Measurements from ENCODE around the gene SPTBN5. TPM values are rescaled to one million over a fixed set of nuclear protein-coding genes. Genes with fewer than 3 reads are reported as not detected.

The SPTBN5 gene
- total RNA-seq, 1 donor from 2014 or later, result 0.49 TPM

DNA sequence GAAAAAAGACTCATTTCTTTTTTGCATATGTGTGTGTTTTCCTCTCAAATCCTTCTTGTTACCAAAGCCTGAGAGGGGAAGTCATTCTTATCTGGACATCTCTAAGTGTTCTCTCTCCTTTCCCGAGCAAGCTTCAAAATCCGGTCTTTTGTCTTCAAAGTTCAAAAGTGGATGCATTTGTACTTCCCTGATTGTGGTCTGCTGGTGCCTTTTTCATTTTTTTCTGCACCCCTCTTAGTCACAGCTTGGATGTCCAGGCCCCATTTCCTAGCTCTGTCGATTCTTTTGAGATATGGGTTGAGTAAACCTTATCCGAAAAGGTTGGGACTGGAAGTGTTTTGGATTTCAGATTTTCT is 43.7 kb upstream of the SPTBN5 start:
- peak overlapping the region; percentile 17 for H3K27ac ChIP-seq
- intact Hi-C loops (cut with DNase I), result no loop called here

DNA sequence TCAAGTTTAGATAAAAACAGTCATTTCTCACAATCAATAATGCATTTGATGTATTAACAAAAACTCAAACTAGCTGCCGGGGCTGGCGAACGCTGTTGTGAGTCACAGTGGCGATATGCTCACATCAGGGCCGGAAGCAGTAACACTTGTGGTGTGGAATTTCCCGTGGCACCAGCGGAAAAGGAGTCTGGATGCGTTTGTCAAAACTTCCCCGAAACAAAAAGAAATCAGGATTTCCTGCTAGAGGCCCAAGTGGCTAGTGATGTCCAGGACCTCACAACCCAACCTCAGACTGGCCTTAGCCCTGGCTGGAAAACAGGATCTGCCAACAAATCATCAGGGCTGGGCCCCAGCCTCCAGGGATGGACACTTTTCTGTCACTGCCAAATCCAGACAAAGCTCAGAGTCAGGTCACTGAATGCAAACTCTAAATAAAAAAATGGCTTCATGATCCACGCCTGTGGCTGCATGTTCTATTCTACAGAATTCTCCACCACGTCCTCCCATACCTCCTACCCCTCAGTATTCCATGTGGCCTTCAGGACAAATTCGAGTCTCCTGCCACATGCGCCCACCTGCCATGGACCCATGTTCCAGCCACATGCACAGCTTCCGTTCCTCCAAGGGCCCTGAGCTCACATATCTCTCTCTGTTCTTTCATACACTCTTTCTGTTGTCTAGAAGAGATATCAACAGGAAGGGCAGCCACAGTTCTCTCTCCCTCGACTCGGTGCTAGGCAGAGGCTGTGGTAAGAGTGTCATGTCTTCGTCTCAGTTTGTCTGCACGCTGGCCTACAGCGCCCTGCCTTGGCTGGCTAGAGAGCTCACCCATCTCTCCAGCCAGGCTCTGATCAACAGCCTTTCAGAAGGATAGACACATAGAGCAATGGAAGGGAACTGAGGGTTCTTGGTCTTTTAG is 43.1 kb upstream of the SPTBN5 start:
- intact Hi-C loops (cut with DNase I), result no loop called here
- no peak for DNase-seq (ENCODE audit: extremely low spot score in 2 of 2)
- Histone ChIP-seq H3K36me3 (no peaks in the 10 kb centered on the region), H3K4me3 (no peak overlapping the region), H3K27ac (peak overlapping the region; percentile 17), H3K27me3 (no peaks in the 10 kb centered on the region), H3K9me3 (no peaks in the 10 kb centered on the region), H3K4me1 (peaks cover 66% of the 10 kb centered on the region)
- TF ChIP-seq, protein P1, sequence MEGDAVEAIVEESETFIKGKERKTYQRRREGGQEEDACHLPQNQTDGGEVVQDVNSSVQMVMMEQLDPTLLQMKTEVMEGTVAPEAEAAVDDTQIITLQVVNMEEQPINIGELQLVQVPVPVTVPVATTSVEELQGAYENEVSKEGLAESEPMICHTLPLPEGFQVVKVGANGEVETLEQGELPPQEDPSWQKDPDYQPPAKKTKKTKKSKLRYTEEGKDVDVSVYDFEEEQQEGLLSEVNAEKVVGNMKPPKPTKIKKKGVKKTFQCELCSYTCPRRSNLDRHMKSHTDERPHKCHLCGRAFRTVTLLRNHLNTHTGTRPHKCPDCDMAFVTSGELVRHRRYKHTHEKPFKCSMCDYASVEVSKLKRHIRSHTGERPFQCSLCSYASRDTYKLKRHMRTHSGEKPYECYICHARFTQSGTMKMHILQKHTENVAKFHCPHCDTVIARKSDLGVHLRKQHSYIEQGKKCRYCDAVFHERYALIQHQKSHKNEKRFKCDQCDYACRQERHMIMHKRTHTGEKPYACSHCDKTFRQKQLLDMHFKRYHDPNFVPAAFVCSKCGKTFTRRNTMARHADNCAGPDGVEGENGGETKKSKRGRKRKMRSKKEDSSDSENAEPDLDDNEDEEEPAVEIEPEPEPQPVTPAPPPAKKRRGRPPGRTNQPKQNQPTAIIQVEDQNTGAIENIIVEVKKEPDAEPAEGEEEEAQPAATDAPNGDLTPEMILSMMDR (IDR thresholded peaks at IDR 0.05), result no peak
- TF ChIP-seq POLR2A (IDR thresholded peaks at IDR 0.05) (no peak), POLR2AphosphoS5 (IDR thresholded peaks at IDR 0.05; ENCODE audit: insufficient read depth in 1 of 2, low read depth in 1 of 2) (peak; percentile 20 to 43)

More for the DNA sequence above, 43.7 kb upstream of the SPTBN5 start:
- Histone ChIP-seq H3K4me3 (no peak overlapping the region), H3K9me3 (no peaks in the 10 kb centered on the region), H3K4me1 (peaks cover 60% of the 10 kb centered on the region), H3K27me3 (no peaks in the 10 kb centered on the region), H3K36me3 (no peaks in the 10 kb centered on the region)
- DNase-seq (ENCODE audit: extremely low spot score in 2 of 2), result no peak
- TF ChIP-seq POLR2A (IDR thresholded peaks at IDR 0.05) (no peak), POLR2AphosphoS5 (IDR thresholded peaks at IDR 0.05; ENCODE audit: insufficient read depth in 1 of 2, low read depth in 1 of 2) (no peak)
- TF ChIP-seq, protein P1 (IDR thresholded peaks at IDR 0.05), result no peak

DNA sequence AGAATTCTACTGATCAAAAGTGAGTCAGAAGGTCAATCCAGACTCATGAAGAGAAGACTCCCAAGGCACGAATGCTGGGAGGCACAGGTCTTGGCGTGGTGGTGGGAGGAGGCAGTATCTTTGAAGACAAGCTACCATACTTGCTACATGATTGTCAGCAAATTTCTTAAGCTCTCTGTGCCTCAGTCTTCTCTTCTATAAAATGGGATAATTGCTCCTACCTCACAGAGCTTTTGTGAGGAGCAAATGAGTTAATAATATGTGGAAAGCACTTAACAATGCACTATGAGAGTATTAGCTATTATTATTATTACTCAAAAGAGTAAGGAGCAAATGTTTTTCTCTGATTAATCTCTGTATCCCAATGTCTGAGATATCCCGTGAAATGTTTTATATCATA is 42.3 kb upstream of the SPTBN5 start:
- intact Hi-C loops (cut with DNase I), result no loop called here
- TF ChIP-seq POLR2A (IDR thresholded peaks at IDR 0.05) (no peak), POLR2AphosphoS5 (IDR thresholded peaks at IDR 0.05; ENCODE audit: insufficient read depth in 1 of 2, low read depth in 1 of 2) (no peak)
- TF ChIP-seq, protein P1 (IDR thresholded peaks at IDR 0.05), result no peak
- no peak for DNase-seq (ENCODE audit: extremely low spot score in 2 of 2)
- no peak overlapping the region for H3K27ac ChIP-seq
- no peaks in the 10 kb centered on the region for H3K27me3 ChIP-seq
- H3K4me3 ChIP-seq, result no peak overlapping the region
- H3K36me3 ChIP-seq, result no peaks in the 10 kb centered on the region
- H3K4me1 ChIP-seq, result peaks cover 72% of the 10 kb centered on the region
- no peaks in the 10 kb centered on the region for H3K9me3 ChIP-seq

DNA sequence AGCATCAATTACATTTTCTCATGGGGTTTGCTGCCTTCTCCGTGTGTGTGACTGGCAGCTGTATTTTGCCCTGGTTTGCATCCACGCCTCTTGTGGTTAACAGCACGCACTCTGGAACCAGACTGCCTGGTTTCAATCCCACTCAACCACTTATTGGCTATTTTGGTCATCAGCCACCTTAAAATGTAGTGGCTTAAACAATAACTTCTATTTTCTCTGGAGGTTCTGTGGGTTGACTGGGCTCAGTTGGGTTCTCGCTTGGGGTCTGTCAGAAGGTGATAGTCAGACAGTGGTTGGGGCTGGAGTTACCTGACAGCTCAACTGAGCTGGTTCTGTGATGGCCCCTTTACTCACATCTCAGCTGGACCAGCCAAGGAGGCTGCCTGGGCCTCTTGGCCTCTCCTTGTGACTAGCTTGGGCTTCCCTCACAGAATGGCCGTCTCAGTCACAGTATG is 41.7 kb upstream of the SPTBN5 start:
- TF ChIP-seq POLR2AphosphoS5 (IDR thresholded peaks at IDR 0.05; ENCODE audit: insufficient read depth in 1 of 2, low read depth in 1 of 2) (no peak), POLR2A (IDR thresholded peaks at IDR 0.05) (no peak)
- no peaks in the 10 kb centered on the region for H3K9me3 ChIP-seq
- H3K4me1 ChIP-seq, result peaks cover 74% of the 10 kb centered on the region
- no peaks in the 10 kb centered on the region for H3K27me3 ChIP-seq
- DNase-seq (ENCODE audit: extremely low spot score in 2 of 2), result no peak
- no peaks in the 10 kb centered on the region for H3K36me3 ChIP-seq
- intact Hi-C loops (cut with DNase I), result no loop called here
- peak overlapping the region; percentile 65 for H3K27ac ChIP-seq
- H3K4me3 ChIP-seq, result no peak overlapping the region

DNA sequence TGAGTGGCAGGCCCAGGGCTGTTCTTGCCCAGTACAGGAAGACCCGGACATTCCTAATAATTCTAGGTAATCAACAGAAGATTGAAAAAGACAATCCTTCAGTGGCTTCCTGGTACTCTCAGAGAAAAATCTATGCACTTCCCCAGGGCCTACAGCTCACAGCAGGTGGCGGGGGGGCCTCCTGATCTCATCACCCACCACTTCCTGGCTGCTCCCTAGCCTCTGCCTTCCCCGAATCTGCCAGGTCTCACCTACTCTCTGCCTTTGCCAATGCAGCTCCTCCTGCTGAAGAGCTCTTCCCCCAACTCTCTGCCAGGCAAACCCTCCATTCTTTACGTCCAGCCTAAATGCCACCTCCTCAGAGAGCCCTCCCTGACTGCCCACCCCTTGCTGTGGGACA is 41.0 kb upstream of the SPTBN5 start:
- DNase-seq (ENCODE audit: extremely low spot score in 2 of 2), result no peak
- peaks cover 74% of the 10 kb centered on the region for H3K4me1 ChIP-seq
- intact Hi-C loops (cut with DNase I), result no loop called here
- H3K4me3 ChIP-seq, result no peak overlapping the region
- H3K9me3 ChIP-seq, result no peaks in the 10 kb centered on the region
- TF ChIP-seq POLR2AphosphoS5 (IDR thresholded peaks at IDR 0.05; ENCODE audit: insufficient read depth in 1 of 2, low read depth in 1 of 2) (peak in 1 of 2 donors; percentile 21), POLR2A (IDR thresholded peaks at IDR 0.05) (no peak)
- TF ChIP-seq, protein P1 (IDR thresholded peaks at IDR 0.05), result no peak
- no peaks in the 10 kb centered on the region for H3K27me3 ChIP-seq
- peak overlapping the region; percentile 65 for H3K27ac ChIP-seq
- no peaks in the 10 kb centered on the region for H3K36me3 ChIP-seq

Measured in vagina (tissue), 2 donors.